Aorta (tissue), 5 donors: ENCODE results near the gene PIP4K2A. TPM values are rescaled to one million over a fixed set of nuclear protein-coding genes. Genes with fewer than 3 reads are reported as not detected.

Experiments used
- ATAC-seq: fragments of 200-7000 bp; cut with Tn5 transposase; one replicate; pipeline ENCODE4 v1.9.1; 2022; ENCODE audit warnings: moderate library complexity; ENCODE audit not compliant: low FRiP score
- DNase-seq, 2 donors: peaks; one replicate each; pipeline ENCODE4 v3.0.0-alpha.2; 2020
- H3K27ac ChIP-seq, 2 donors: one replicate each; pipeline ENCODE4 v1.5.1; 2013; ENCODE audit warnings: low read length in 2 of 2, mild to moderate bottlenecking in 2 of 2, moderate library complexity in 2 of 2, control low read depth in 1 of 2, inconsistent platforms in 1 of 2, low read depth in 1 of 2
- H3K27me3 ChIP-seq, 2 donors: one replicate each; pipeline ENCODE4 v1.6.1; 2013; ENCODE audit warnings: control low read depth in 1 of 2, low read length in 1 of 2, mild to moderate bottlenecking in 1 of 2, moderate library complexity in 1 of 2; ENCODE audit not compliant: insufficient read depth in 2 of 2, control insufficient read depth in 1 of 2
- H3K36me3 ChIP-seq, 2 donors: one replicate each; pipeline ENCODE4 v1.6.1; 2013; ENCODE audit warnings: control low read depth in 1 of 2, low read length in 1 of 2, mild to moderate bottlenecking in 1 of 2; ENCODE audit not compliant: insufficient read depth in 2 of 2, control insufficient read depth in 1 of 2
- H3K4me1 ChIP-seq, 2 donors: one replicate each; pipeline ENCODE4 v1.6.1; 2013; ENCODE audit warnings: low read length in 2 of 2, control low read depth in 1 of 2, mild to moderate bottlenecking in 1 of 2, moderate library complexity in 1 of 2; ENCODE audit not compliant: insufficient read depth in 2 of 2, control insufficient read depth in 1 of 2
- H3K4me3 ChIP-seq, 2 donors: one replicate each; pipeline ENCODE4 v1.5.1; 2013; ENCODE audit warnings: low read length in 2 of 2, control low read depth in 1 of 2, mild to moderate bottlenecking in 1 of 2
- H3K9me3 ChIP-seq: one replicate; pipeline ENCODE4 v1.6.1; 2013; ENCODE audit warnings: mild to moderate bottlenecking, low read length; ENCODE audit not compliant: control insufficient read depth
- WGBS, 2 donors: extraction: QIAGEN DNeasy Blood & Tissue Kit; methylation state at CpG; one replicate each; pipeline ENCODE4 v1.1.7; 2013; 5-methylcytosine and 5-hydroxymethylcytosine counted together
- intact Hi-C, 2 donors: fragments of 100-400 bp; cut with DNase I; formaldehyde crosslinking; loops; one replicate each; pipeline versions ENCODE4 v1.14.2 to v1.15.0; 2022
- polyA plus RNA-seq, 2 donors: library from polyadenylated mRNA; stranded (reverse); fragments of 200-250 nt; gene quantifications; one replicate each; pipeline ENCODE4 v1.2.3, GENCODE V29; 2013
- total RNA-seq, 2 donors: library from RNA; stranded (reverse); fragmentation: NEBNext Ultra II Directional; extraction: Animal tissue kit (Norgen Biotek cat#: 25700); gene quantifications; one replicate each; pipeline ENCODE4 v1.2.1, GENCODE V29; 2021
- donor health status: healthy with polysubstance abuse.
- donor health status: Bipolar disorder and iron deficiency.
- donor health status: DM: no; HTN: no; CAD: no.
- donor health status: DM: no; HTN: no; CAD: no.
- donor health status: DM: yes; HTN: yes; CAD: no.

PIP4K2A gene
- total and polyA plus RNA-seq, 4 donors, result 24.2 to 90.3 (median 53.6) TPM

DNA sequence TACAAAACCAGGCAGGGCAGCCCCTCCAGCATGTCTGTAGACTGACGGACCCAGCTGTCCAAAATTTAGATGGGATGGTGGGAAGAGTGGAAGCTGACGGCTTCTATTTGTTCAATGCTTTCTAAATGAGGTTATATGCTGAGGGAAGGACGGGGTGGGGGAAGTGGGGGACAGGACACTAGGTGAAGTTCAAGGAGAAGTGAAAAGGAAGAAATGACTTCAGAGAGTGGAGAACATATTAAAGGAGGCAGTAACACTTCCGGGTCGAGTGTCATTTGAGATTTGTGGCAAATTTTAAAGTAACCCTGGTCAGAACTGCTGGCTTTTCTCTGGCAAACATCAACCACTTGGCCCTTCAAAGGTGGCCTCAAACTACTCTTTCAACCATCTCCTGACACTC lies 9.4 kb downstream of the PIP4K2A start:
- DNase-seq (no peak), ATAC-seq (no peak)
- intact Hi-C loops, result loop anchor here in 1 of 2 donors (5.0 to 10.0 kb wide), 2 partner anchors 78 to 700 kb away; partner anchors contain the start of gene DNAJC1
- WGBS, 2 donors, result 83% methylated on average over 5 of the region's 5 CpGs
- Histone ChIP-seq H3K27me3 (no peaks in the 10 kb centered on the region), H3K9me3 (no peaks in the 10 kb centered on the region), H3K27ac (no peak overlapping the region), H3K4me1 (peaks cover 2 to 6% of the 10 kb centered on the region in 2 donors), H3K36me3 (no peaks in the 10 kb centered on the region), H3K4me3 (no peak overlapping the region)

DNA sequence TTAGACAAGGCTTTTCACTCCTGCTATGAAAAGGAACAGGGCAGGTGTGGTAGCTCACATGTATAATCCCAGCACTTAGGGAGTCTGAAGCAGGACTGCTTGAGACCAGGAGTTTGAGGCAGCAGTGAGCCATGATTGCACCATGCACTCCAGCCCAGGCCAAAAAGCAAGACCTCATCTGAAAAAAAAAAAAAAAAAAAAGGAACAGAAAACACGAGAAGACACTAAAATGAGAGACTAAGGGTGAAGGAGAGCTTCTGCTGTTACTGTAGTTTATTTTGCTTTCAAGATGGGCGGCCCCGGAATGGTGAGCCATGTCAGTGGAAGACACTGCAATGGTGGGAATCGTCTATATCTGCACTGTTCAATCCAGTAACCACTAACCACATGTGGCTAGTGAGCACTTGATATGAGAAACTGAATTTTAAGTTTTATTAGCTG lies 9.9 kb downstream of the PIP4K2A start:
- ATAC-seq (no peak), DNase-seq (no peak)
- intact Hi-C loops, result loop anchor here in 1 of 2 donors (5.0 to 10.0 kb wide), 2 partner anchors 77 to 700 kb away; partner anchors contain the start of gene DNAJC1
- H3K27ac ChIP-seq, result no peak overlapping the region
- H3K9me3 ChIP-seq, result no peaks in the 10 kb centered on the region
- peaks cover 2 to 7% of the 10 kb centered on the region in 2 donors for H3K4me1 ChIP-seq
- 73 to 78% methylated on average over 4 of the region's 4 CpGs for WGBS, 2 donors
- no peaks in the 10 kb centered on the region for H3K36me3 ChIP-seq
- H3K27me3 ChIP-seq, result no peaks in the 10 kb centered on the region
- no peak overlapping the region for H3K4me3 ChIP-seq

DNA sequence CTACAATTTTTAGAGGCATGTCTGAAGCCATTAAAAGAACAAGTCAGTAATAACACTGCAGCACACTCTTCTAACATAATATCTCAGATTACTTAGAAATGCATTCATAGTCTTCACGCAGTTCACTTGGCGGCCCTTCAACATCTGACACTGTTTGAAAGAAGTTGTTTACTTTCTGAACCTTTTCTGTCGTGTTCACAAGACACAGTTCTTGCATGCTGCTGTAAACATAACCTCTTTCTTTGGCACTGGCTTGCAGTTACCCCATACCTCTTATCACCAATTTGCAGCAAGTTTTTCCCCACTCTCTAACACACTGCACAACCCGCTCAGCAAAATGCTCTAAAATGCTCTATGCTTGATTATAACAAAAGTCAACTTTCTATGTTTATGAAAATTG lies 12.0 kb downstream of the PIP4K2A start:
- H3K36me3 ChIP-seq, result no peaks in the 10 kb centered on the region
- no peaks in the 10 kb centered on the region for H3K27me3 ChIP-seq
- H3K4me3 ChIP-seq, result no peak overlapping the region
- H3K4me1 ChIP-seq, result peaks cover 2 to 7% of the 10 kb centered on the region in 2 donors
- intact Hi-C loops, result loop anchor here in 1 of 2 donors (5.0 to 10.0 kb wide), 2 partner anchors 75 to 698 kb away; partner anchors contain the start of gene DNAJC1
- ATAC-seq, result no peak
- 72% methylated on average over 4 of the region's 4 CpGs for WGBS, 2 donors
- no peak for DNase-seq
- H3K9me3 ChIP-seq, result no peaks in the 10 kb centered on the region
- H3K27ac ChIP-seq, result no peak overlapping the region

DNA sequence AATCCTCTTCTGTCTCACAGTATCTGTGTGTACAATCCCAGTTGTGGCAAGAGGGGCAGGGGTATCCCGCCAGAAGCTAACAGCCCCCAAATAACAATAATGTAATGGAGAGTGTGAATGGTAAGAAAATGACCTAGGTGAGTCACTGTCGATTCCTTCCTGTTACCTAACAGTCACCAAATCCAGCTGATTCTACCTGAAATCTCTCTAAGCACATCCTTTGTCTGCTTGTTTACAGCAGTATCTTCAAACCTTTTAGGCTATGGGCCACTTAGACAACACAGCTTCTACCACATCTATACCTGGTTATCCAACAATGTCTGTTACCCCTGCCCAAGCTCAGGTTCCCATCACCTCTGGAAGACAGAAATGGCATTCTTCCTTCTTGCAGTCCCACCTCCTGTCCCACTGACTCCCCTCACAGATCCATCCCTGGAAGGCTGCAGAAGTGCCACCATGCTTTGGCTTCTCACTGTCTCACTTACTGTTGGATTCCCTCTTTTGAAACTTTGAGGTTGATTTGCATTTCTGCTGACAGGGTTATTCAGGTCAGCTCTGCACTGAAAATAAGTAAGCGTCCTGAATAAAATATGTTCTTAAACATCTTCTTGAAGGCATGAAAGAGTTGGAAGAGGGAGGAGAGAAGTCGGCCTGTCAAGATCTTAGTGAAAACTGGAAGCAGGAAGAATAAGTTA lies 13.1 kb downstream of the PIP4K2A start:
- ATAC-seq (no peak), DNase-seq (no peak)
- H3K4me3 ChIP-seq, result no peak overlapping the region
- no peaks in the 10 kb centered on the region for H3K36me3 ChIP-seq
- peaks cover 2 to 7% of the 10 kb centered on the region in 2 donors for H3K4me1 ChIP-seq
- intact Hi-C loops, result loop anchor here in 1 of 2 donors (5.0 to 10.0 kb wide), 2 partner anchors 74 to 696 kb away; partner anchors contain the start of gene DNAJC1
- no peak overlapping the region for H3K27ac ChIP-seq
- H3K27me3 ChIP-seq, result no peaks in the 10 kb centered on the region
- whole genome bisulfite sequencing, 2 donors, result 90 to 95% methylated on average over 4 of the region's 4 CpGs
- H3K9me3 ChIP-seq, result no peaks in the 10 kb centered on the region

DNA sequence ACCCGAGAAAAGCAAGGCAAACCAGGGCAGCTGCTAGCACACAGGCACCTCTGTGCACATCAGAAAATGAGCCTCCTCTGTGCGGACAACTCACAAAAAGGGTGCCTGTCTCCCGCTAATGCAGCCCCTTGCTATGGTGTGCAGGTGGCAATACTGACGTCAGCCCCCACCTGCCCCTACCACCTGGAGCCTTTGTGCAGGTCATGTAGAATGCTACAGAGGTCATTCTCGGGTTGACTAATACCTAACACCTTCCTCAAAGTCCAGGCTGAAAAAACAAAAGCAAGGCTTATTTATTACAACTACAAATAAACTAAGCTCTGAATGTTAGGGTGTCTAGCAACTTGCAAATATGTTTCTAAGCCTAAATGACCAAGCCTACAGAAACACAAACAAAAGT lies 13.9 kb downstream of the PIP4K2A start:
- intact Hi-C loops, result loop anchor here in 1 of 2 donors (5.0 to 10.0 kb wide), 2 partner anchors 73 to 696 kb away; partner anchors contain the start of gene DNAJC1
- H3K4me3 ChIP-seq, result no peak overlapping the region
- DNase-seq (no peak), ATAC-seq (no peak)
- no peak overlapping the region for H3K27ac ChIP-seq
- H3K36me3 ChIP-seq, result no peaks in the 10 kb centered on the region
- H3K9me3 ChIP-seq, result no peaks in the 10 kb centered on the region
- no peaks in the 10 kb centered on the region for H3K27me3 ChIP-seq
- peaks cover 2 to 3% of the 10 kb centered on the region in 2 donors for H3K4me1 ChIP-seq
- 89 to 95% methylated on average over 5 of the region's 5 CpGs for WGBS, 2 donors

DNA sequence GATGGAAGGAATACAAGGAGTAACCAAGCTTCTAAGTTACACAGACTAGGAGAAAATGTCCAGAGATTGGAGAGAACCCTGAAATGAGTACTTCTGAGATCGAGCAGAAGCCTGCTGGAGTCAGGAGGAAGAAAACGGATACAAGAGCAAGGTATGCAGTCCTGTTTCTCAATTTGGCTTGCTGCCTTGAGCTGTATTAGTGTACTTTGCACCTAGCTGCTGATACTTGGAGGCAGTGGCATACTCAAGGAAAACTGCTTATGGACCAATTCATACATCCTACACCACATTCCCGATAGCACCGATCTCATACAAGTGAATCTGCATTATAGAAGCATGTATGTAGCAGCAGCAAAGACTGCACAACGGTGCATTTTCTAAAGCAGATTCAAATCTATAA lies 14.4 kb downstream of the PIP4K2A start:
- no peak for ATAC-seq
- 86 to 93% methylated on average over 5 of the region's 5 CpGs for WGBS, 2 donors
- Histone ChIP-seq H3K36me3 (no peaks in the 10 kb centered on the region), H3K9me3 (no peaks in the 10 kb centered on the region), H3K27me3 (no peaks in the 10 kb centered on the region), H3K4me3 (no peak overlapping the region), H3K4me1 (peaks cover 2 to 3% of the 10 kb centered on the region in 2 donors), H3K27ac (no peak overlapping the region)
- DNase-seq, result no peak
- intact Hi-C loops, result loop anchor here in 1 of 2 donors (5.0 to 10.0 kb wide), 2 partner anchors 73 to 695 kb away; partner anchors contain the start of gene DNAJC1

DNA sequence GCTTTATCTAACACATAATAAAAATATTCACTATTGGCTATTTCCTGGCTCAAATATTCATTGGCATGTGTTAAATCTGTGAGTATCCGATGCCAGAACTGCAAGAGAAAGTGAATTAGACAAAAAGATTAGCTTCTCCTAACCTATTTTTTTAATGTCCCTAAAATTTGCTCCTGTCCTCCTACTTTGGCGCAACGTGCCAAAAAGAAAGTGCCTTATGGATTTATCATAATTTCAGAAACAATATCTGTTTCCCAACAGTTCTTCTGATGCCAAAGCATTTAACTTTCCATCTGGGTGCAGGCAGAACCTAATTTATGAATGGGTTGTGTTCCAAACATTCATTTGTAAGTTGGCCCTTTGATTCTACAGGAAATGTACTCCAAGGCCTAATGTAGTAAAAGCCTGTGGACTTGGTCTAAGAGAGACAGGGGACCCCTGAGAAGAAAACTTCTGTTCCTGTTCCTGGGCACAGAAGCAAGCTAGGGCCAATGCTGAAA lies 15.4 kb downstream of the PIP4K2A start:
- no peak overlapping the region for H3K27ac ChIP-seq
- 29 to 42% methylated on average over 3 of the region's 3 CpGs for WGBS, 2 donors
- ATAC-seq, result no peak
- peaks cover 2 to 5% of the 10 kb centered on the region in 2 donors for H3K4me1 ChIP-seq
- no peak for DNase-seq
- intact Hi-C loops, result no loop called here
- H3K27me3 ChIP-seq, result no peaks in the 10 kb centered on the region
- H3K4me3 ChIP-seq, result no peak overlapping the region
- no peaks in the 10 kb centered on the region for H3K9me3 ChIP-seq
- no peaks in the 10 kb centered on the region for H3K36me3 ChIP-seq

DNA sequence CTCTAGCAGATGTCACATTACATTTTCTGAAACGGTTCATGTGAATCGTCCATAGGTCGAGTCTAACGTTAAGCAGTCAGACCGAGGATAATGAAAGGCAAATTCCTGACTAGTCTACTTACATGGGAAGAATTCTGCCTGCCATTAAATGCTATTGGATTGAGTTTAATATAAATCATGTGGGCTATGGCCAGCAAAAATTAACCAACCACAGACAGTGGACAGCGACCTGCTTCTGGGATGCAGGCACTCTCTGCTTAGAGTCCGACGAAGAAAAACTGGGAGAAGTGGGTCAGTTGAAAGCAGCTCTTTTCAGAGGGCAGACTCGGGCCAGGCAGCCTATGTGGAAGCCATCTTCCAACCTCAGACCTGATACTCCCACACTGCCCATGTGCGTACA lies 16.6 kb downstream of the PIP4K2A start:
- Histone ChIP-seq H3K4me1 (peaks cover 2 to 5% of the 10 kb centered on the region in 2 donors), H3K27me3 (no peaks in the 10 kb centered on the region), H3K36me3 (no peaks in the 10 kb centered on the region), H3K9me3 (no peaks in the 10 kb centered on the region), H3K4me3 (no peak overlapping the region), H3K27ac (no peak overlapping the region)
- intact Hi-C loops, result no loop called here
- DNase-seq (no peak), ATAC-seq (no peak)
- 91 to 93% methylated on average over 10 of the region's 10 CpGs for WGBS, 2 donors

DNA sequence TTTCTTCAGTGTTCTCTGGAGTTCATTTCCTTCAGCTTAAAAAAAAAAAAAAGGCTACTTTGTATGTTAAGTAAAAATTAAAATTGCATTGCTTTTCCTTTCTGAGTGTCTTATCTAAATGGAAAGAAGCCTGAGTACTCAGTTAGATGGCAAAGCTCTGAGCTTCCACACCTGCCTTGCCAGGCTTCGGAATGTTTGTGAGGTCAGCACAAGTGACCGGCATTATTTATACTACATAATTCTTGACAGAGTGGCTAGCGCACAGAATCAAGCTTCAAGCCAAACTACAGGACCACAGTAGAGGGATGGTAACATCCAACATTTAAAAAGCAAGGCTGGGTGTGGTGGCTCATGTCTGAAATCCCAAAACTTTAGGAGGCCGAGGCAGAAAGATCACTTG lies 17.3 kb downstream of the PIP4K2A start:
- Histone ChIP-seq H3K27me3 (no peaks in the 10 kb centered on the region), H3K4me3 (no peak overlapping the region), H3K4me1 (peaks cover 2 to 5% of the 10 kb centered on the region in 2 donors), H3K27ac (no peak overlapping the region), H3K9me3 (no peaks in the 10 kb centered on the region), H3K36me3 (no peaks in the 10 kb centered on the region)
- ATAC-seq, result no peak
- WGBS, 2 donors, result 30 to 37% methylated on average over 4 of the region's 4 CpGs
- intact Hi-C loops, result no loop called here
- DNase-seq, result no peak
